HG03520 (cell line): ENCODE measurements around the gene EEF1A2.

ENCODE experiments used
- ATAC-seq: cut with Tn5 transposase; IDR thresholded peaks from one replicate; pipeline ENCODE4 v1.9.1; 2021; ENCODE audit warnings: mild to moderate bottlenecking, moderate library complexity; ENCODE audit not compliant: unreplicated experiment

EEF1A2 gene

DNA sequence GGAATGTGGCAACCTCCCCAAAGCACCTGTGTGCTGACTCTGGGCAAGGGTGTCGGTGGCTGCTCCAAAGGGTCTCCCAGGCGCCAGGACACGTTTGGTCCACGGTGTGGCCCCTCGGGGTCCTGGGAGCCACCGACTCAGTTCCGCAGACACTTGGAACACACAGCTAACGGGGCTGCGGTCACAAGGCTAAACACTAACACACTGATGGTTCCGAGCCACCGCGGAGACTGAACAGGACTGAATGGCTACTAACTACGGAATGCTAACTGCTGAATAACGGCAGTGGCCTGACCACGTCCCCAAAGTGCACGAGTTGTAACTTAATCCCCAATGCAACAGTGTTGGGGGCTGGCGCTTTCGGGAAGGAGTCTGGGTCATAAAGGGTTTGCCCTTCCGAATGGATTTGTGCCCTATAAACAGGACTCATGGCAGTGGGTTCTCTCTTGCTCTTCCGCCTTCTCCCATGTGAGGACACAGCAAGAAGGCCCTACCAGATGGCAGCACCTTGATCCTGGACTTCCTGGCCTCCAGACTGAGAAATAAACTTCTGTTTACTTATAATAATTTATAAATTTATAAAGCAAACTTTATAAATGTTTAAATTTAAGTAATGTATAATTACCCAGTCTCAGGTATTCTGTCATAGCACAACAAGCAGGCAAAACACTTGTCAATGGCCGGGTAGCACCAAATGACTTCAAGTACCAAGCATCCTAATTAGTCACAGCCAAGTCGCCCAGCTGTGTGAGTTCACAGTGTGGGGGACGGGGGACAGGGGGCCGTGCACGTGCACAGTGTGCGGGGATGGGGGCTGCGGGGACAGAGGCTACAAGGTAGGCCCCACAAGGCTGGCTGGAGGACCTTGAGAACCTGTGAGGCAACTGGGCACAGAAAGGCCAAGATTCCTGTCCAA lies 2.3 kb upstream of the EEF1A2 start:
- no peak for ATAC-seq

GRCh38 chr20:63500151-63500901 lies 1.4 kb upstream of the EEF1A2 start:
- no peak for ATAC-seq

DNA sequence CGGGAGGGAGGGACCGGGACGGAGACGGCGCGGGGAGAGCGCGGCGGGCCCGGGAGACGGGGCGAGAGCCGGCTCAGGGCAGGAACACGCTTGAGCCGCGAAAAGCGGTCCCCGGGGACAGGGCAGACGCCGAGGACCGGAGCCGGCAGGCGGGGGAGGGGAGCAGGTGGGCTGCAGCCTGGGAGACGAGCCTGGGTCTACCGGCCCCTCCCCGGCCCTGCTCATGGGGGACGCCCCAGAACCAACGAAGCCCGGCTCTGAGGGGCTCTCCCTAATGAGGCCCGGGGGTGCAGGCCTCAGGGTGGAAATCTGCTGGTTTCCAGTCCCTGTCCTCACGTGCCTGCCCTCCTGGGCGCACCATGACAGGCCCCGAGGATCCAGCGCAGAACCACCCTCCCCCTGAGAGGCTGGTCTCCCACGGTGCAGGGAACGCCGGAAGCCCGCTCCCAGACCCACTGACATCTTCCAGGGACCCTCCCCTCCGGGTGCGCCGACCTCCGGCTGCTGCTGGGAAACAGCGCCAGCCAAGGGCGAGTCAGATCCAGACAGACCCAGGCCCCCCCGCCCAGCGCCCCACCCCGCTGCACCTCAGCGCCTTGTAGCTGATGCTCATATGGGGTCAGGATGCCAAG lies 571 bp upstream of the EEF1A2 start:
- no peak for ATAC-seq

DNA sequence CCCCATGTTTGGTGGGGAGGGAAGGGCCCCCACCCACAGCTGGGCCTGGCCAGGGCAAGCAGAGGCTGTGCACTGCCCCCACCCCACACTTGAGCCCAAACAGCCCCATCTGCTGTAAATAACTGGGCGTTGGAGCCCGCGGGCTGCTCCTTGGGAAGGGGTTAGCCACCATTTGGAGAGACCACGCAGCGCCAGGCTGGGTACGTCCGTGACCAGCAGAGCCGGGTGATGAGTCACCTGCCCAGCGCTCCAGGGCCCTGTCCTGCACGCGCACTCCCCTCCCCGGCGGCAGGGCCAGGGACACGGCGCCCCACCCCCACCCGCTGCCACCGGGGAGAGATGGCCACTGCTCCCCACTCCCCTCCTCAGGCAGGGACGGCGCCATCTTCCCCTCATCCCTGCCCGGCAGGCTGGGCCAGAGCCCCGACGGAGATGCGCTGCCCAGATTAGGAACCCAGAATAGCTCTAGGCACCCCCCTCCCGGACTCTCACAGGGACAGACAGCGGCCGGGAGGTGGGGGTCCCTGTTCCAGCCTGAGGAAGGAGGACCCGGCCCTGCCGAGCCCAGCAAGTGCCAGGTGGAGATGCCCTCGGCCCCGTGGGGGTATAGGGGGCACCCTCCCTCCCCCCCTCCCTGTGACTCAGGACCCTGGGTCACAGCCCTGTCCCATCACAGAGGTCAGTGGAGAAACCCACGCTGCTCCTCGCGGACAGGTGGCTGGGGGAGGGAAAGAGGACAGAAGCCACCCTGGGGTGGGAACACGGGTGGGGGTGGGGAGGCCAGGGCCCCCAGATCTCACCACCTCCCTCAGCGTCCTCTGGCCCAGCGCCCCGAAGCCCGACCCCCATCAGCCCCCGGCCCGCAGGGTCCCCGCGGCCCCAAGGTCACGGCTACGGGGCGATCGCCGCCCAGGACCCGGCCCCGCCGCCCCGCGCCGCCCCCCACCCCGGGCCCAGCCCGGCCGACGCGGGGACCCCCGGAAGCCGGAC lies 642 bp downstream of the EEF1A2 start:
- ATAC-seq = no peak

DNA sequence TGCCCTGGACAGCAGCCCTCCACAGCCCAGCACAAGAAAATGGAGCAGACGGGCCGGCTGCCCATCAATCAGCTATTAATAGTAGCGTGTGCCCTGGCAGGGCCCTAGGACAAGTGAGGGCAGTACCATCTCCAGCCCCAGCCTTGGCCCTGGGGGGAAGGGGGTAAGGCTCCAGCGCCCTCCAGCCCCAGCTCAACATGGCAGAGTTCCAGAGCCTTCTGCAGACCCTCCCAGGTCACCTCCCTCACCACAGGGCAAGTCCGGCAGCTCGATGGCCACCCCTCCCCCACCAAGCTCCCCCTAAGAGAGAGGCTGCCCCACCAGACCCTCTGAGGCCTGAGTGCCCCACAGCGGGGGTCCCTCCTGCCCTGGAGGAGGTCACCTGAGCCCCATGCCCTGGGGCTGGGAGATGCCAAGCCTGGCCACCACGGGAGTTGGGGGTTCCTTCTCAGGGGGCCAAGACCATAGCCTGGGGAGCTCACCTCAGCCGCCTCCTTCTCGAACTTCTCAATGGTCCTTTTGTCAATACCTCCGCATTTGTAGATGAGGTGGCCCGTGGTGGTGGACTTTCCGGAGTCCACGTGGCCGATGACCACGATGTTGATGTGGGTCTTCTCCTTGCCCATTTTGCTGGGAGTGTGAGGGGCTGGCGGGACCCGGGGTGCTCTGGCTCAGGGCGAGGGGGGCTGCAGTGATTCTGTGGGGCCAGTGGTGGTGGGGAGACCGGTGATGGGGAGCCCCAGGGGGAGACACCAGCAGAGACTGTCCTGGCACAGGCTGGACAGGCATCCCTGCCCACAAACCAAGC lies 1.5 kb downstream of the EEF1A2 start:
- no peak for ATAC-seq

DNA sequence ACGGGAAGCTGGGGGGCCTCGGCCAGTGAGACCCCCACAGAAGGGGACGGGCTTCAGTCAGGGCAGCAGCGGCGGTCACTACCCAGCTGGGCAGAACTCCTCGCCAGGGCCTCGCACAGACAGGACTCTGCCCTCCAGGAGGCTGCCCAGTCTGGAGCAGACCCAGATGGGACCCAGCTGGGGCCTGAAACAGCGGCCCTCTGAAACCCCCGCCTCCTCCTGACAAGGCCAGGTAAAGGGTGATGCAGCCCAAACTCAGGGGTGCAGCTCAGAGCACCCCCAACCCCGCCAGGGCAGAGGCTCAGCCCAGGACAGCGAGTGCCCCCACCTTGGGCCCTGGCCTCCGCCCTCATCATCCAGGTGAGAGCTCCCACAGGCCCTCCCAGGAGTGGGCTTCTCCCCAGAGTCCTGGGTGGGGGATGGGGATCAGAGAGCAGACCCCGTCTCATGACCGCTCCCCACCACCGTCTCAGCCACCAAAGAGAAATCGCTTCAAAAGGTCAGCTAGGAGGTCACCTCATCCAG lies 2.2 kb downstream of the EEF1A2 start:
- ATAC-seq = no peak

- ATAC-seq = no peak
These were observed 2.9 kb downstream of the EEF1A2 start for GRCh38 chr20:63495741-63496595.

DNA sequence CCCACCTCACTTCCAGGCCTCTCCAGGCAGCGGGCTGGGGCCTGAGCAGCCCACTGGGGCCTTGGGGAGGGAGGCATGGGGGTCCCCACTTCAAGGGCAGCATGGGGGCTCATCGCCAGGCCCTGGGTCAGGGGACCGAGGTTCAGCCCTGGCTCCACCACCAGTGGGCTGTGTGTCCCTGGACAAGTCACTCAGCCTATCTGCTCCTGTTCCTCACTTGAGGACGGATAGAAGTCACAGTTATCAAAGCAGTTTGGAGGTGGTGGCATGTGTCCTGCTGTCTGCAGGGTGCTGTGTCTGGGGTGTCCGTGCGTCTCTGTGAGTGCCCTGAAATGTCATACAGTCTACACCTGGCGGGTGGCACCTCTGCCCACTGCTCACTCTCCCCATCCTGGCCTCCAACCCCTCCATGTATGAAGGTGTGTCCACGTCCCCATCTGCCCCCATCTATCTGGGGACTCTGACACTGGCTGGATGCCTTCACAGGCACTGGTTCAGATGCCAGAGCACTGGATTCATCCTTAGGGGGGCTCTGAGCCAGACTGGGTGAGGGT lies 3.6 kb downstream of the EEF1A2 start:
- no peak for ATAC-seq

DNA sequence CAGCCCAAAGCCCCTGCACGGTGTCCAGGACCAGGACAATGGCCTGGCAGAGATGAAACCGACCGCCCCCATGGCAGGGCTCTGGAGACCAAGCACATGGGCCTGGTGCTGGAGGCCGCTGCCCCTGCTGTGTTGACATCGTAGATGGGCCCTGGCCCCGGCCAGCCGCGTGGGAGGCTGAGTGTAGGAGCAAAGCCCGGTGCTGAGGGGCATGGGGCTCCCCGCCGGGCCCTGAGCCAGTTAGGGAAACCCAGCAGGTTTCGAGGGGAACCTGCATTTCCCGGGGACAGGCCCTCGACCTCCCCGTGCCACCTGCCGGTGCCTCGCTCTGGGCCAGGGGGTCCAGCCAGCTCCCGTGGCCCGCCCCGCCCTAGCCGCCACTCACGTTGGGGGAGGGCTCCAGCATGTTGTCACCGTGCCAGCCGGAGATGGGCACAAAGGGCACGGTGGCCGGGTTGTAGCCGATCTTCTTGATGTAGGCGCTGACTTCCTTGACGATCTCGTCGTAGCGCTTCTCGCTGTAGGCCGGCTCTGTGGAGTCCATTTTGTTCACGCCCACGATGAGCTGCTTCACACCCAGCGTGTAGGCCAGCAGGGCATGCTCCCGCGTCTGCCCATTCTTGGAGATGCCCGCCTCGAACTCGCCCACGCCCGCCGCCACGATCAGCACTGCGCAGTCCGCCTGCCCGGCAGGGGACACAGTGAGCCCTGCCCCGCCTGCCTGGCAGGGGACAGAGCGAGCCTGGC lies 4.3 kb downstream of the EEF1A2 start:
- ATAC-seq = no peak

- no peak for ATAC-seq
These were observed 4.8 kb downstream of the EEF1A2 start for GRCh38 chr20:63494084-63494419.

DNA sequence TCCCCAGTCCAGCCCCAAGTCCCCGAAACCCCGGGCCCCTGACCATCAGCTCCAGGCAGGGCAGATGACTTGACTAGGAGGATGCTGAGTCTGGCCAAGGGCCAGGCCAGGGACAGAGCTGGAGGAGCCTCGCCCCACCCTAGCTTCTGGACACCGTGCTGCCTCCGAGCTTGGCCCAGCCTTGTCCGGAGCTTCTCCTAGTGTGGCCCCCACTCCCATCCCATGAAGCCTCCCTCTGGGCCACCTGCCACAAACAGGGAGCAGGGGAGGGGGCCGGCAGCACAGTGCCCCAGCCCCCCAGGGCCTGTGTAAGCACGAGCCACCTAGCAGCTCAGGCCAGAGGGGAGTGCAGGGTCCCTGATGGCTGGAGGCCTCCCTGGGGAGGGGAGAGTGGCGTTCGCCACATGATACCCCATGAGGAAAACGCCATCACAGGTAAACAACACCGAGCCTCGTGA lies 5.3 kb downstream of the EEF1A2 start:
- ATAC-seq = no peak

- no peak for ATAC-seq
These were observed 5.9 kb downstream of the EEF1A2 start for GRCh38 chr20:63492982-63493381.

DNA sequence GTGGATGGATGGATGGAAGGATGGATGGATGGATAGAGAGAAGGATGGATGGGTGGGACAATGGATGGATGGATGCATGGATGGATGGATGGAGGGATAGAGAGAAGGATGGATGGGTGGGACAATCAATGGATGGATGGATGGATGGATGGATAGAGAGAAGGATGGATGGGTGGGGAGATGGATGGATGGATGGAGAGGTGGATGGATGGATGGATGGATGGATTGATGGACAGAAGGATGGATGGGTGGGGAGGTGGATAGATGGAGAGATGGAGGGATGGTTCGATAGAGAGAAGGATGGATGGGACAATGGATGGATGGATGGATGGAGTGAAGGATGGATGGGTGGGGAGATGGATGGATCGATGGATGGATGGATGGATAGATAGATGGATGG lies 6.4 kb downstream of the EEF1A2 start:
- no peak for ATAC-seq

DNA sequence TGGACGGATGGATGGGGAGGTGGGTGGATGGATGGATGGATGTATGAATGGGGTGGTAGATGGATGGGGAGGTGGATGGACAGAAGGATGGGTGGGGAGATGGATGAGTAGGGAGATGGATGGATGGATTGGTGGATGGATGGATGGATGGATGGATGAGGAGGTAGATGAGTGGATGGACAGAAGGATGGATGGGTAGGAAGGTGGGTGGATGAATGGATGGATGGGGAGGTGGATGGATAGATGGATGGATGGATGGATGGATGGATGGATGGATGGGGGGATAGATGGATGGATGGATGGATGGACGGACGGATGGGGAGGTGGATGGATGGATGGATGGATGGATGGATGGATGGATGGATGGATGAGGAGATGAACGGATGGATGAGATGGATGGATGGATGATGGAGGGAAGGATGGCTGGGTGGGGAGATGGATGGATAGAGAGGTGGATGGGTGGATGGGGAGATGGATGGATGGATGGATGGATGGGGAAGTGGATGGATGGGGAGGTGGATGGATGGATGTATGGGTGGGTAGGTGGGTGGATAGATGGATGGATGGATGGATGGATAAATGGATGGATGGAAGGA lies 7.2 kb downstream of the EEF1A2 start:
- no peak for ATAC-seq

DNA sequence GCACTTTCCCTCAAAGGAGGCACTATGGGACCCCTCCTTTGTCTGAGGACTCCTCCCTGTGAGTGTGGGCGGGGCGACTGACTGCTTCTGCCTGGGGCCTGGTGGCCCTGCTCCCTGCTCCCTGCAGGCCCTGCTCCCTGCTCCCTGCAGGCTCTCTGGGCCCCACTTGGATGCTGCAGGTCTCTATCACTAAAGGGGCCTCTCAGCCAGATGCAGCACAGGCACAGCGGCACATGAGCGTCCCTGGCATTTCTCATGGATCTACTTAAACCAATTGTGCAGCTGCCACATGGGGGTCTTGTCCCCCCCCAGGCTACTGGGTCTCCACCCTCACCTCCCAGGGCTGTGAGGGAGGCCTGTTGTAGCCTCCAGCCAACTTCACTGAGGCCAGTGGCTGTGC lies 7.8 kb downstream of the EEF1A2 start:
- ATAC-seq = no peak

DNA sequence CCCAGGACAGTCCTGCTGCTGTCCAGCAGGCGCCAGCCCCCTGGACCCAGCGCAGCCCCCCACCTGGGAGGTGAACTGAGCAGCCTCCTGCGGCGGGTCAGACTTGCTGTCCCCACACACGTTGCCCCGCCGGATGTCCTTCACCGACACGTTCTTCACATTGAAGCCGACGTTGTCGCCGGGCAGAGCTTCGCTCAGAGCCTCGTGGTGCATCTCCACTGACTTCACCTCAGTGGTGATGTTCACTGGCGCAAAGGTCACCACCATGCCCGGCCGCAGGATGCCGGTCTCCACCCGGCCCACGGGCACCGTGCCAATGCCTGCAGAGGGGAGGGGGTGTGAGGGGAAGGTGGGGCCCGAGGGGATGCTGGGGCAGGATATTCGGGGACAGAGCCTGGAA lies 8.5 kb downstream of the EEF1A2 start:
- ATAC-seq = no peak
